Smooth muscle cell (in vitro differentiated cells): Measurements from ENCODE around the gene VTI1A. TPM values are rescaled to one million over a fixed set of nuclear protein-coding genes. Genes with fewer than 3 reads are reported as not detected.
A peak's percentile ranks its signal among the peaks of the same experiment; 100 is the strongest.
"Not testable (repeated sequence)": the region's sequence is repeated elsewhere in the genome, so short reads cannot be mapped to it uniquely, and the experiment has no call there.

ENCODE experiments used
- DNase-seq: peaks from one replicate; lab custom pipeline; 2025; ENCODE audit not compliant: unreplicated experiment; lab: John Stamatoyannopoulos, UW
- H2AFZ ChIP-seq: fragments of 200-600 bp; sonication (generic); 2 replicates; pipeline ENCODE4 v1.6.0; 2016; ENCODE audit warnings: antibody characterized with exemption, low read depth, mild to moderate bottlenecking
- H3F3A ChIP-seq: fragments of 200-600 bp; sonication (generic); 2 replicates; pipeline ENCODE4 v1.6.0; 2017; ENCODE audit warnings: antibody characterized with exemption, low read depth
- H3K27ac ChIP-seq: fragments of 200-600 bp; sonication (generic); 2 replicates; pipeline ENCODE4 v1.5.1; 2016; ENCODE audit warnings: low read depth, mild to moderate bottlenecking
- H3K27me3 ChIP-seq: fragments of 200-600 bp; sonication (generic); 2 replicates; pipeline ENCODE4 v1.6.1; 2016; ENCODE audit warnings: low read depth, mild to moderate bottlenecking
- H3K36me3 ChIP-seq: fragments of 200-600 bp; sonication (generic); 2 replicates; pipeline ENCODE4 v1.5.1; 2016; ENCODE audit warnings: low read depth
- H3K4me1 ChIP-seq: fragments of 200-600 bp; sonication (generic); 2 replicates; pipeline ENCODE4 v1.5.1; 2016; ENCODE audit warnings: low read depth
- H3K4me2 ChIP-seq: fragments of 200-600 bp; sonication (generic); 2 replicates; pipeline ENCODE4 v1.6.0; 2016; ENCODE audit warnings: mild to moderate bottlenecking
- H3K4me3 ChIP-seq: fragments of 200-600 bp; sonication (generic); 2 replicates; pipeline ENCODE4 v1.5.1; 2016; ENCODE audit warnings: mild to moderate bottlenecking
- H3K79me2 ChIP-seq: fragments of 200-600 bp; sonication (generic); 2 replicates; pipeline ENCODE4 v1.6.0; 2016; ENCODE audit warnings: low read depth, mild to moderate bottlenecking
- H3K9ac ChIP-seq: fragments of 200-600 bp; sonication (generic); 2 replicates; pipeline ENCODE4 v1.6.0; 2016; ENCODE audit warnings: low read depth
- H3K9me3 ChIP-seq: fragments of 200-600 bp; sonication (generic); replicated peaks from 2 replicates; pipeline ENCODE4 v1.5.1; 2016; ENCODE audit warnings: low read depth
- H4K20me1 ChIP-seq: fragments of 200-600 bp; sonication (generic); 2 replicates; pipeline ENCODE4 v1.6.0; 2016; ENCODE audit warnings: low read depth
- WGBS: methylation state at CpG from one replicate; pipeline ENCODE4 v1.1.7; 2016; ENCODE audit warnings: low lambda C conversion rate; 5-methylcytosine and 5-hydroxymethylcytosine counted together
- polyA plus RNA-seq: library from polyadenylated mRNA; unstranded; fragments of >200 nt; fragmentation: Nextera tagmentation; extraction: Ambion mirVana; gene quantifications from 2 replicates; pipeline ENCODE4 v1.2.1, GENCODE V29; 2016
- total RNA-seq: library from RNA; depleted of rRNA; stranded (reverse); fragments of >200 nt; gene quantifications from 2 replicates; pipeline ENCODE4 v1.2.3, GENCODE V29; 2014
- TF ChIP-seq, protein P1 (sequence below): fragments of 200-600 bp; sonication (generic); IDR thresholded peaks from 2 replicates; pipeline ENCODE4 v1.5.1; 2017; ENCODE audit warnings: borderline replicate concordance, mild to moderate bottlenecking, antibody characterized with exemption; ENCODE audit not compliant: insufficient read depth, poor library complexity, severe bottlenecking

VTI1A gene
- total and polyA plus RNA-seq, 2 experiments from 2014 or later, result 14.0 to 21.8 TPM

- H4K20me1 ChIP-seq, result no peaks in the 10 kb centered on the region
- TF ChIP-seq, protein P1, sequence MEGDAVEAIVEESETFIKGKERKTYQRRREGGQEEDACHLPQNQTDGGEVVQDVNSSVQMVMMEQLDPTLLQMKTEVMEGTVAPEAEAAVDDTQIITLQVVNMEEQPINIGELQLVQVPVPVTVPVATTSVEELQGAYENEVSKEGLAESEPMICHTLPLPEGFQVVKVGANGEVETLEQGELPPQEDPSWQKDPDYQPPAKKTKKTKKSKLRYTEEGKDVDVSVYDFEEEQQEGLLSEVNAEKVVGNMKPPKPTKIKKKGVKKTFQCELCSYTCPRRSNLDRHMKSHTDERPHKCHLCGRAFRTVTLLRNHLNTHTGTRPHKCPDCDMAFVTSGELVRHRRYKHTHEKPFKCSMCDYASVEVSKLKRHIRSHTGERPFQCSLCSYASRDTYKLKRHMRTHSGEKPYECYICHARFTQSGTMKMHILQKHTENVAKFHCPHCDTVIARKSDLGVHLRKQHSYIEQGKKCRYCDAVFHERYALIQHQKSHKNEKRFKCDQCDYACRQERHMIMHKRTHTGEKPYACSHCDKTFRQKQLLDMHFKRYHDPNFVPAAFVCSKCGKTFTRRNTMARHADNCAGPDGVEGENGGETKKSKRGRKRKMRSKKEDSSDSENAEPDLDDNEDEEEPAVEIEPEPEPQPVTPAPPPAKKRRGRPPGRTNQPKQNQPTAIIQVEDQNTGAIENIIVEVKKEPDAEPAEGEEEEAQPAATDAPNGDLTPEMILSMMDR, result no peak
- no peak overlapping the region for H2AFZ ChIP-seq
- H3K4me1 ChIP-seq, result peaks cover 11% of the 10 kb centered on the region
- no peaks in the 10 kb centered on the region for H3K27me3 ChIP-seq
- H3F3A ChIP-seq, result peaks cover 3% of the 10 kb centered on the region
- H3K4me2 ChIP-seq, result peak overlapping the region; percentile 27
- H3K9me3 ChIP-seq, result no peaks in the 10 kb centered on the region
- no peak overlapping the region for H3K9ac ChIP-seq
- H3K27ac ChIP-seq, result peak overlapping the region; percentile 5
- no peak for DNase-seq
- H3K36me3 ChIP-seq, result no peaks in the 10 kb centered on the region
- no peaks in the 10 kb centered on the region for H3K79me2 ChIP-seq
- no peak overlapping the region for H3K4me3 ChIP-seq
Observed at GRCh38 chr10:112587729-112588128, 140.7 kb downstream of the VTI1A start.

DNA sequence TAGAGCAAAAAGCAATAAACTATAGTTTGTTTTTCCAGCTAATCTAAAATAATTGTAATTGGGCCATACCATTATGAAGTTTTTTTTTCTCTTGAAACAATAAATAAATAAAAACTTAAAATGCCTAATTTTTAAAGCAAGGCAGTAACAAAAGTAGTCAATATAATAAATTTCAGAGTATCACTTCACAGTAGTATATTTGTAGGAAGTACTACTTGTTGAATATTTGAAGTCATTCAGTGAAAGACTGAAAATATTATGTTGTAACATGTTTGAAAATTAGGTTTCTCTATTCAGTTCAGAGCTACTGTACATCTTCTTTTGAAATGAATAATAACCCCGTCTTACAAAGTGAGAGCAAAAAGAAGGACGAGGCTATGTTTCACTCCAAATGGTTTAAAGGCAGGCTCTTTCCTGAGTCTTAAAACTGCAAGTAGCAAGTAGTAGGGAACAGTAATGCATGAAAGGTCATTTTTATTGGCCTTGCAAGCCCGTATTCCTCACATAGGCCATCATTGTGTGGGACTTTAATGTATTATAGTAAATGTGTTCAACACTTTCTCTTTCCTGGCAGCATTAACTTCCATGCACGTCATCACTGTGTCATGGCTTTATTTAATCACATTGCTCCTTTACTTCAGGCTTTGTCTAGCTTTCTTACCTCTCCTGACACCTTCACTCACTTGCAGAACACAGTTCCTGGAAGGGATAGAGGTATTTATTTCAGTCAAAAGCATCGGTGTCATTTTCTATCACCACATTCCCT, 141.4 kb downstream of the VTI1A start:
- peak overlapping the region; percentile 5 for H3K27ac ChIP-seq
- no peak overlapping the region for H3K9ac ChIP-seq
- 68% methylated on average over 5 of the region's 5 CpGs for WGBS
- H4K20me1 ChIP-seq, result no peaks in the 10 kb centered on the region
- H3K4me2 ChIP-seq, result no peak overlapping the region
- TF ChIP-seq, protein P1, result no peak
- no peaks in the 10 kb centered on the region for H3K36me3 ChIP-seq
- no peak overlapping the region for H3K4me3 ChIP-seq
- H3K79me2 ChIP-seq, result no peaks in the 10 kb centered on the region
- no peak overlapping the region for H2AFZ ChIP-seq
- H3K27me3 ChIP-seq, result no peaks in the 10 kb centered on the region
- H3K4me1 ChIP-seq, result peaks cover 11% of the 10 kb centered on the region
- H3K9me3 ChIP-seq, result no peaks in the 10 kb centered on the region
- peaks cover 6% of the 10 kb centered on the region for H3F3A ChIP-seq
- no peak for DNase-seq

DNA sequence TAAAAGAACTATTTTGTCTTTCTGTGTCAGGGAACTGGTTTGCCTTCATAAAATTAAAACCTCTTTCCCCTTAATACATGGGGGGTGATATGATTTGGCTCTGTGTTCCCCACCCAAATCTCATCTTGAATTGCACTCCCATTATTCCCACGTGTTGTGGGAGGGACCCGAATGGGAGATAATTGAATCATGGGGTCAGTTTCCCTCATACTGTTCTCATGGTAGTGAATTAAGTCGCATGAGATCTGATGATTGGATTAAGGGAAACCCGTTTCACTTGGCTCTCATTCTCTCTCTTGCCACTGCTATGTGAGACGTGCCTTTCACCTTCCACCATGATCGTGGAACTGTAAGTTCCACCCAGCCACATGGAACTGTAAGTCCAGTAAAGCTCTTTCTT, 142.1 kb downstream of the VTI1A start:
- Histone ChIP-seq H3K9ac (no peak overlapping the region), H3K36me3 (no peaks in the 10 kb centered on the region), H3F3A (peaks cover 6% of the 10 kb centered on the region), H3K4me1 (peaks cover 11% of the 10 kb centered on the region), H3K9me3 (no peaks in the 10 kb centered on the region), H2AFZ (no peak overlapping the region), H3K27ac (no peak overlapping the region), H4K20me1 (no peaks in the 10 kb centered on the region), H3K79me2 (no peaks in the 10 kb centered on the region), H3K4me3 (no peak overlapping the region), H3K4me2 (no peak overlapping the region), H3K27me3 (no peaks in the 10 kb centered on the region)
- DNase-seq, result no peak
- TF ChIP-seq, protein P1, result no peak
- 95% methylated on average over 6 of the region's 6 CpGs for whole genome bisulfite sequencing

DNA sequence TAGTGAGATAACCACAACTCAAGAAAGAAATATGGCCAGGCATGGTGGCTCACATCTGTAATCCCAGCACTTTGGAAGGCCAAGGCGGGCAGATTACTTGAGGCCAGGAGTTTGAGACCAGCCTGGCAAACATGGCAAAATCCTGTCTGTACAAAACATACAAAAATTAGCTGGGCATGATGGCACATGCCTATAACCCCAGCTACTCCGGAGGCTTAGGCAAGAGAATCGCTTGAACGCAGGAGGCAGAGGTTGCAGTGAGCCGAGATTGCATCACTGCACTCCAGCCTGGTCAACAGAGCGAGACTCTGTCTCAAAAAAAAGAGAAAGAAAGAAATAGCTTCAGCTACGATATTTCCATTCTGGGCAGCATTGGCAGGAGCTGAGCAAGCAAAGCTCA, 143.8 kb downstream of the VTI1A start:
- not testable (repeated sequence) for H3K79me2 ChIP-seq, DNase-seq, H3K36me3 ChIP-seq, H4K20me1 ChIP-seq, H3K9me3 ChIP-seq, H3K4me2 ChIP-seq, H3K27ac ChIP-seq, H2AFZ ChIP-seq, H3K27me3 ChIP-seq, H3K4me3 ChIP-seq, H3F3A ChIP-seq, H3K9ac ChIP-seq
- whole genome bisulfite sequencing, result 86% methylated on average over 7 of the region's 7 CpGs
- peaks cover 11% of the 10 kb centered on the region for H3K4me1 ChIP-seq
